Measurements from ENCODE around the gene ZRANB1. TPM values are rescaled to one million over a fixed set of nuclear protein-coding genes. Genes with fewer than 3 reads are reported as not detected.

Gene ZRANB1
- total RNA-seq, 4 donors from 2014 or later, result 25.9 to 34.2 (median 34.1) TPM

DNA sequence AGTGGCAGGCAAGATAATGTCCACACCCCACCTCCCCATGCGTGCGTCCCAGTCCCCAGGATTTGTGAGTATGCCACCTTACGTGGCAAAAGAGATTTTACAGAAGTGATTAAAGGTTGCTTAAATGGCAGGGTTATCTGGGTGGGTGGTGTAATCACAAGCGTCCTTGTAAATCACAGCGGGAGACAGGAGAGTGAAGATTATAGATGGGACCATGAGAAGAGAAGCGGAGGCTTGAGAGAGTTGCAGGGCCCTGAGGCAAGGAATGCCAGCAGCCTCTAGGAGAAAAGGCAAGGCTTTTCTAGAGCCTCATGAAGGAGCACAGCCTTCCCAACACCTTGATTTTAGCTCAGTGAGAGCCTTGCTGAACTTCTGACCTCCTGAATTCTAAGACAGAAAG is 10.2 kb downstream of the ZRANB1 start:
- ATAC-seq (ENCODE audit: low FRiP score) (no peak), DNase-seq (ENCODE audit: low spot score) (no peak)
- TF ChIP-seq, protein P1, sequence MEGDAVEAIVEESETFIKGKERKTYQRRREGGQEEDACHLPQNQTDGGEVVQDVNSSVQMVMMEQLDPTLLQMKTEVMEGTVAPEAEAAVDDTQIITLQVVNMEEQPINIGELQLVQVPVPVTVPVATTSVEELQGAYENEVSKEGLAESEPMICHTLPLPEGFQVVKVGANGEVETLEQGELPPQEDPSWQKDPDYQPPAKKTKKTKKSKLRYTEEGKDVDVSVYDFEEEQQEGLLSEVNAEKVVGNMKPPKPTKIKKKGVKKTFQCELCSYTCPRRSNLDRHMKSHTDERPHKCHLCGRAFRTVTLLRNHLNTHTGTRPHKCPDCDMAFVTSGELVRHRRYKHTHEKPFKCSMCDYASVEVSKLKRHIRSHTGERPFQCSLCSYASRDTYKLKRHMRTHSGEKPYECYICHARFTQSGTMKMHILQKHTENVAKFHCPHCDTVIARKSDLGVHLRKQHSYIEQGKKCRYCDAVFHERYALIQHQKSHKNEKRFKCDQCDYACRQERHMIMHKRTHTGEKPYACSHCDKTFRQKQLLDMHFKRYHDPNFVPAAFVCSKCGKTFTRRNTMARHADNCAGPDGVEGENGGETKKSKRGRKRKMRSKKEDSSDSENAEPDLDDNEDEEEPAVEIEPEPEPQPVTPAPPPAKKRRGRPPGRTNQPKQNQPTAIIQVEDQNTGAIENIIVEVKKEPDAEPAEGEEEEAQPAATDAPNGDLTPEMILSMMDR (IDR thresholded peaks at IDR 0.05), result no peak

- TF ChIP-seq, protein P1 (IDR thresholded peaks at IDR 0.05), result no peak
- no peak for ATAC-seq (ENCODE audit: low FRiP score)
- no peak for DNase-seq (ENCODE audit: low spot score)
These were observed 11.5 kb downstream of the ZRANB1 start for GRCh38 chr10:124953421-124953820.

GRCh38 chr10:124955243-124955642 is 13.3 kb downstream of the ZRANB1 start:
- TF ChIP-seq, protein P1 (IDR thresholded peaks at IDR 0.05), result no peak
- DNase-seq (ENCODE audit: low spot score), result no peak
- ATAC-seq (ENCODE audit: low FRiP score), result no peak

DNA sequence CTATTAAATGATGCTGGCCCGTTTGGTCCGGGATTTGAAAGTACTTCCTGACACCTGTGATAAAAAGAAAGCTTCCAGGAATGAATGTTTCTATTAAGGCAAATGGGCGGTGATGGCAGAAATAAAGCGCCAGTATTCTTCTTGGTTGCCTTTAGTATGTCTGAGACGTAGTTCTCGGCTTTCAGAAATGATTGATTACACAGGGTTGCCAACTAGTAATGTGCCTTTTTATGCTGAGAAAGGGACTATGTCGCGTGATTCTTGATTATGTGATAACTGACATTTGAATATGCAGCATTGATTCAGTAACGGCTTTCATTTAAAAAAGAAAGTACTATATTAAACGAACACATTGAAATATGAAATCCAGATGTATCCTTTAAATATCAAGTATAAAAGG is 13.9 kb downstream of the ZRANB1 start:
- no peak for DNase-seq (ENCODE audit: low spot score)
- ATAC-seq (ENCODE audit: low FRiP score), result no peak
- TF ChIP-seq, protein P1 (IDR thresholded peaks at IDR 0.05), result no peak

DNA sequence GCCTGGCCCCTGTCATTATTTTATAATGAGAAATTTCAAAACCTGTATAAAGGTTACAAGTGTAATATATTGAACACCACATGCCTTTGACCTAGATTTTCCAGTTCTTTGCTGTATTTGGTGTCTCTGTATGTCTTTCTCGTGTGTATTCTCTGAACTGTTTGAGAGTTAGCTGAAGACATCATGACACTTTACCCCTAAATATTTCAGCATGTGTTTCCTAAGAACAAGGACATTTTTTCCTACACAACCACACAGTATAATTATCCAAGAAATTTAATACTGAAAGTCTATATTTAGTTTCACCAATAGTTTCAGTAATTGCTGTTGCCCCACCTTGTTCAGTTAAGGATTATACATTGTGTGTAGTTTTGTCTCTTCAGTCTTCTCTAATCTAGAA is 14.8 kb downstream of the ZRANB1 start:
- TF ChIP-seq, protein P1 (IDR thresholded peaks at IDR 0.05), result no peak
- ATAC-seq (ENCODE audit: low FRiP score) (no peak), DNase-seq (ENCODE audit: low spot score) (no peak)

DNA sequence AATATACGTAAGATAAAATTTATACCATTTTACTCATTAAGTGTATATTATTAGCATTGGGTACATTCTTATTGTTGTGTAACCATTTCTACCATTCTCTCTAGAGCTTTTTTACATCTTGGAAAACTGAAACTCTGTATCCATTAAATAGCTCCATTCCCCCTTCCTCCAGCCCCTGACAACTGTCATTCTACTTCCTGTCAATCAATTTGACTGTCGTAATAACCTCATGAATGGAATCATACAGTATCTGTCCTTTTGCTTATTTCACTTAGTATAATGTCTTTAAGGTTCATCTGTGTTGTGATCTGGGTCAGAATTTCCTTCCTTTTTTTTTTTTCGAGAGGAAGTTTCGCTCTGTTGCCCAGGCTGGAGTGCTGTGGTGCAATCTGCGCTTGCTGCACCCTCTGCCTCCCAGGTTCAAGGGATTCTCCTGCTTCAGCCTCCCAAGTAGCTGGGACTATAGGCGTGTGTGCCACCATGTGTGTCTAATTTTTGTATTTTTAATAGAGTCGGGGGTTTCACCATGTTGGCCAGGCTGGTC is 15.6 kb downstream of the ZRANB1 start:
- TF ChIP-seq, protein P1 (IDR thresholded peaks at IDR 0.05), result no peak
- ATAC-seq (ENCODE audit: low FRiP score) (no peak), DNase-seq (ENCODE audit: low spot score) (no peak)

- TF ChIP-seq, protein P1 (IDR thresholded peaks at IDR 0.05), result no peak
- ATAC-seq (ENCODE audit: low FRiP score) (no peak), DNase-seq (ENCODE audit: low spot score) (no peak)
These were observed 17.6 kb downstream of the ZRANB1 start for GRCh38 chr10:124959564-124959963.
